WTC11 (cell line): ENCODE results near the gene FCRL6. TPM values are rescaled to one million over a fixed set of nuclear protein-coding genes. Genes with fewer than 3 reads are reported as not detected.

ENCODE experiments used
- ATAC-seq: fragments of 200-7000 bp; cut with Tn5 transposase; 2 replicates; pipeline ENCODE4 v1.10.0; 2021; ENCODE audit warnings: mild to moderate bottlenecking, moderate library complexity
- CTCF ChIA-PET: fragments of 300-600 bp; sonication (Branson Sonifier 250); formaldehyde crosslinking; loops from one replicate; lab custom pipeline; 2021; ENCODE audit warnings: antibody characterized with exemption; lab: Charles Lee
- POLR2A ChIA-PET: fragments of 350-600 bp; sonication (Branson Sonifier 250); formaldehyde crosslinking; loops from one replicate; lab custom pipeline; 2021; ENCODE audit warnings: antibody characterized with exemption; lab: Charles Lee
- DNase-seq: peaks from one replicate; pipeline ENCODE4 v3.0.0; 2021; ENCODE audit warnings: low spot score
- H3K27ac Mint-ChIP-seq: 2 replicates; pipeline ENCODE4 v1.8.0; 2021; ENCODE audit warnings: mixed read lengths
- H3K27me3 Mint-ChIP-seq: 2 replicates; pipeline ENCODE4 v1.8.0; 2021; ENCODE audit warnings: low read depth, mild to moderate bottlenecking, moderate library complexity, mixed read lengths
- H3K36me3 Mint-ChIP-seq: 2 replicates; pipeline ENCODE4 v1.8.0; 2021; ENCODE audit warnings: mixed read lengths
- H3K4me1 Mint-ChIP-seq: 2 replicates; pipeline ENCODE4 v1.8.0; 2022; ENCODE audit warnings: mixed read lengths
- H3K4me3 Mint-ChIP-seq: 2 replicates; pipeline ENCODE4 v1.8.0; 2021; ENCODE audit warnings: mild to moderate bottlenecking, moderate library complexity, mixed read lengths
- H3K9me3 Mint-ChIP-seq: 2 replicates; pipeline ENCODE4 v1.8.0; 2021; ENCODE audit warnings: mixed read lengths
- E2F5 ChIP-seq: sonication (generic); formaldehyde crosslinking; IDR thresholded peaks from 2 replicates; pipeline ENCODE4 v1.8.1; 2022; ENCODE audit warnings: mild to moderate bottlenecking, moderate library complexity, missing genetic modification reagents
- GRHL2 ChIP-seq: fragments of 250-450 bp; sonication (Bioruptor Pico); IDR thresholded peaks from 2 replicates; pipeline ENCODE4 v1.8.0; 2022; ENCODE audit warnings: mild to moderate bottlenecking, moderate library complexity; ENCODE audit not compliant: insufficient replicate concordance, severe bottlenecking
- HMGXB4 ChIP-seq: sonication (generic); formaldehyde crosslinking; IDR thresholded peaks from 2 replicates; pipeline ENCODE4 v1.8.1; 2023; ENCODE audit warnings: mild to moderate bottlenecking, moderate library complexity, missing genetic modification reagents
- JAZF1 ChIP-seq: fragments of 250-450 bp; sonication (Bioruptor Pico); IDR thresholded peaks from 2 replicates; pipeline ENCODE4 v1.9.0; 2021; ENCODE audit warnings: moderate library complexity, mild to moderate bottlenecking, inconsistent platforms
- NFE2L1 ChIP-seq: sonication (generic); formaldehyde crosslinking; IDR thresholded peaks from 2 replicates; pipeline ENCODE4 v1.8.1; 2023; ENCODE audit warnings: missing genetic modification reagents
- NR1H2 ChIP-seq: sonication (generic); formaldehyde crosslinking; IDR thresholded peaks from 2 replicates; pipeline ENCODE4 v1.9.0; 2021; ENCODE audit warnings: mild to moderate bottlenecking, moderate library complexity, missing genetic modification reagents
- RELA ChIP-seq: sonication (generic); formaldehyde crosslinking; IDR thresholded peaks from 2 replicates; pipeline ENCODE4 v1.8.1; 2022; ENCODE audit warnings: missing genetic modification reagents, mild to moderate bottlenecking, borderline replicate concordance
- SMAD3 ChIP-seq: sonication (generic); formaldehyde crosslinking; IDR thresholded peaks from 2 replicates; pipeline ENCODE4 v1.8.0; 2022; ENCODE audit warnings: missing genetic modification reagents, mild to moderate bottlenecking, borderline replicate concordance
- SOX15 ChIP-seq: fragments of 250-450 bp; sonication (Bioruptor Pico); IDR thresholded peaks from 2 replicates; pipeline ENCODE4 v1.9.0; 2021; ENCODE audit warnings: mild to moderate bottlenecking
- STAT6 ChIP-seq: sonication (generic); formaldehyde crosslinking; conservative IDR thresholded peaks from 2 replicates; pipeline ENCODE4 v1.8.1; 2023; ENCODE audit warnings: mild to moderate bottlenecking, low read depth, missing genetic modification reagents, moderate library complexity
- TCF7 ChIP-seq: sonication (generic); formaldehyde crosslinking; IDR thresholded peaks from 2 replicates; pipeline ENCODE4 v1.8.0; 2022; ENCODE audit warnings: mild to moderate bottlenecking, low read depth, missing genetic modification reagents, moderate library complexity
- TEAD4 ChIP-seq: sonication (generic); formaldehyde crosslinking; IDR thresholded peaks from 2 replicates; pipeline ENCODE4 v1.8.0; 2022; ENCODE audit warnings: mild to moderate bottlenecking, missing genetic modification reagents
- USF2 ChIP-seq: sonication (generic); formaldehyde crosslinking; IDR thresholded peaks from 2 replicates; pipeline ENCODE4 v1.8.1; 2023; ENCODE audit warnings: mild to moderate bottlenecking, missing genetic modification reagents, moderate library complexity
- ZNF396 ChIP-seq: fragments of 250-450 bp; sonication (Bioruptor Pico); IDR thresholded peaks from 2 replicates; pipeline ENCODE4 v1.8.0; 2021; ENCODE audit warnings: mild to moderate bottlenecking, moderate library complexity, borderline replicate concordance
- ZNF423 ChIP-seq: fragments of 250-450 bp; sonication (Bioruptor Pico); IDR thresholded peaks from 2 replicates; pipeline ENCODE4 v2.1.2; 2022; ENCODE audit warnings: mild to moderate bottlenecking, moderate library complexity
- ZNF425 ChIP-seq: fragments of 250-450 bp; sonication (Bioruptor Pico); conservative IDR thresholded peaks from 2 replicates; pipeline ENCODE4 v1.9.0; 2021; ENCODE audit warnings: mild to moderate bottlenecking
- total RNA-seq: library from RNA; stranded (reverse); gene quantifications from 3 replicates; pipeline ENCODE4 v1.2.3, GENCODE V29; 2021

Gene FCRL6
- total RNA-seq, 1 experiment from 2014 or later, result not detected

GRCh38 chr1:159838715-159839114 lies 36.6 kb downstream of the FCRL6 start:
- ChIA-PET CTCF (no interaction called here), POLR2A (no interaction called here)
- H3K36me3 Mint-ChIP-seq, result no peaks in the 10 kb centered on the region

More at GRCh38 chr1:159838715-159839114, 36.6 kb downstream of the FCRL6 start:
- no peak for DNase-seq
- H3K4me1 Mint-ChIP-seq, result peaks cover 9% of the 10 kb centered on the region
- TF ChIP-seq ZNF425 (CRISPR knock-in tag) (no peak), HMGXB4 (CRISPR knock-in tag) (no peak), STAT6 (CRISPR knock-in tag) (no peak), NFE2L1 (CRISPR knock-in tag) (no peak), TEAD4 (CRISPR knock-in tag) (no peak), SMAD3 (CRISPR knock-in tag) (no peak), USF2 (CRISPR knock-in tag) (no peak), NR1H2 (CRISPR knock-in tag) (no peak), TCF7 (CRISPR knock-in tag) (no peak), ZNF423 (no peak), JAZF1 (CRISPR knock-in tag) (no peak), ZNF396 (CRISPR knock-in tag) (no peak), RELA (CRISPR knock-in tag) (no peak), GRHL2 (CRISPR knock-in tag) (no peak), SOX15 (no peak), E2F5 (CRISPR knock-in tag) (no peak)
- H3K4me3 Mint-ChIP-seq, result no peak overlapping the region
- no peak overlapping the region for H3K27ac Mint-ChIP-seq
- H3K27me3 Mint-ChIP-seq, result peaks cover 2% of the 10 kb centered on the region; the same call in 1 of the 2 replicates
- ATAC-seq, result no peak
- no peaks in the 10 kb centered on the region for H3K9me3 Mint-ChIP-seq
